Left lung (tissue), 14 donors: ENCODE results near the gene NMB. TPM values are rescaled to one million over a fixed set of nuclear protein-coding genes. Genes with fewer than 3 reads are reported as not detected.

Experiments used
- ATAC-seq: fragments of 200-7000 bp; cut with Tn5 transposase; one replicate; pipeline ENCODE4 v1.9.1; 2020; ENCODE audit warnings: moderate library complexity
- DNase-seq, 4 donors: peaks; one replicate each; pipeline ENCODE4 v3.0.0-alpha.2; 2013 to 2020
- H3K27ac ChIP-seq, 2 donors: fragments of 200-600 bp; sonication (generic) in 1 of 2; one replicate each; pipeline versions ENCODE4 v1.5.0 to v1.8.0; 2020 to 2021
- H3K27me3 ChIP-seq, 2 donors: fragments of 200-600 bp; sonication (generic) in 1 of 2; one replicate each; pipeline versions ENCODE4 v1.5.0 to v1.8.0; 2020 to 2021
- H3K36me3 ChIP-seq, 2 donors: fragments of 200-600 bp; sonication (generic) in 1 of 2; one replicate each; pipeline versions ENCODE4 v1.5.0 to v1.8.0; 2020 to 2021
- H3K4me1 ChIP-seq, 2 donors: fragments of 200-600 bp; one replicate each; pipeline ENCODE4 v1.8.0; 2021
- H3K4me3 ChIP-seq, 2 donors: fragments of 200-600 bp; sonication (generic) in 1 of 2; one replicate each; pipeline versions ENCODE4 v1.5.0 to v1.8.0; 2020 to 2021; ENCODE audit warnings: mild to moderate bottlenecking in 1 of 2
- H3K9me3 ChIP-seq, 2 donors: fragments of 200-600 bp; sonication (generic) in 1 of 2; one replicate each; pipeline versions ENCODE4 v1.5.0 to v1.8.0; 2020 to 2021
- intact Hi-C, 2 donors: fragments of 100-400 bp; cut with DNase I; formaldehyde crosslinking; loops; one replicate each; pipeline versions ENCODE4 v1.11.2 to v1.14.2; 2022
- long read RNA-seq, 12 donors: library from polyadenylated mRNA in 2 of 12; unstranded in 2 of 12; transcript quantifications; one replicate each; pipeline ENCODE4 v2.0.0 and lab custom pipeline, GENCODE V29; 2019 to 2026
- polyA plus RNA-seq, 6 donors: library from polyadenylated mRNA; unstranded; fragments of 120-200 nt; gene quantifications; one replicate each; pipeline ENCODE4 v1.2.1, GENCODE V29; 2013; ENCODE audit not compliant: insufficient read length in 6 of 6
- total RNA-seq, 2 donors: library from RNA; stranded (reverse); fragmentation: NEBNext Ultra II Directional; extraction: Animal tissue kit (Norgen Biotek cat#: 25700); gene quantifications; one replicate each; pipeline ENCODE4 v1.2.1, GENCODE V29; 2021
- TF ChIP-seq, protein P1 (sequence below), 2 donors: fragments of 200-600 bp; sonication (generic) in 1 of 2; IDR thresholded peaks; one replicate each; pipeline versions ENCODE4 v1.5.0 to v1.8.0; 2021; ENCODE audit warnings: antibody characterized with exemption in 2 of 2
- donor health status: DM: no; HTN: yes; CAD: no.
- donor health status: DM: no; HTN: no; CAD: no.

The NMB gene, protein sequence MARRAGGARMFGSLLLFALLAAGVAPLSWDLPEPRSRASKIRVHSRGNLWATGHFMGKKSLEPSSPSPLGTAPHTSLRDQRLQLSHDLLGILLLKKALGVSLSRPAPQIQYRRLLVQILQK
- 1 to 10 TPM; 4.6 to 6.6 TPM for total RNA-seq
- 10 to 100 TPM in 1 of 6 donors, 1 to 10 TPM in 5; 3.2 to 10.2 (median 4.2) TPM for polyA plus RNA-seq
- long read RNA-seq, donor 1, transcript NMB-201 (3 exons, 1,007 nt) = major isoform, 11 of 14 reads
- long read RNA-seq, donor 1, partial matches to known transcripts = 0 of 14 reads
- long read RNA-seq, donor 1, other reads (novel, unspliced or antisense) = 0 of 14 reads
- long read RNA-seq, donor 2, partial matches to known transcripts = 0 of 4 reads
- long read RNA-seq, donor 2, other reads (novel, unspliced or antisense) = 0 of 4 reads
- long read RNA-seq, donor 3, partial matches to known transcripts = 0 of 4 reads
- long read RNA-seq, donor 3, other reads (novel, unspliced or antisense) = 0 of 4 reads
- long read RNA-seq, donor 4, transcript NMB-201 (3 exons, 1,007 nt) = major isoform, 9 of 11 reads
- long read RNA-seq, donor 4, partial matches to known transcripts = 0 of 11 reads
- long read RNA-seq, donor 4, other reads (novel, unspliced or antisense) = 0 of 11 reads
- long read RNA-seq, donor 5, partial matches to known transcripts = 0 of 4 reads
- long read RNA-seq, donor 5, other reads (novel, unspliced or antisense) = 0 of 4 reads
- long read RNA-seq, donor 6, partial matches to known transcripts = 0 of 4 reads
- long read RNA-seq, donor 6, other reads (novel, unspliced or antisense) = 0 of 4 reads
- long read RNA-seq, donor 7, partial matches to known transcripts = 0 of 2 reads
- long read RNA-seq, donor 7, other reads (novel, unspliced or antisense) = 0 of 2 reads
- long read RNA-seq, donor 8, partial matches to known transcripts = 0 of 1 reads
- long read RNA-seq, donor 8, other reads (novel, unspliced or antisense) = 0 of 1 reads
- long read RNA-seq, donor 9 = 0 reads
- long read RNA-seq, donor 10, transcript NMB-201 (3 exons, 1,007 nt) = major isoform, 5 of 5 reads
- long read RNA-seq, donor 10, partial matches to known transcripts = 0 of 5 reads
- long read RNA-seq, donor 10, other reads (novel, unspliced or antisense) = 0 of 5 reads
- long read RNA-seq, donor 11 = 0 reads
- long read RNA-seq, donor 12, transcript NMB-201 (3 exons, 1,007 nt) = major isoform, 8 of 9 reads
- long read RNA-seq, donor 12, partial matches to known transcripts = 0 of 9 reads
- long read RNA-seq, donor 12, other reads (novel, unspliced or antisense) = 0 of 9 reads

DNA sequence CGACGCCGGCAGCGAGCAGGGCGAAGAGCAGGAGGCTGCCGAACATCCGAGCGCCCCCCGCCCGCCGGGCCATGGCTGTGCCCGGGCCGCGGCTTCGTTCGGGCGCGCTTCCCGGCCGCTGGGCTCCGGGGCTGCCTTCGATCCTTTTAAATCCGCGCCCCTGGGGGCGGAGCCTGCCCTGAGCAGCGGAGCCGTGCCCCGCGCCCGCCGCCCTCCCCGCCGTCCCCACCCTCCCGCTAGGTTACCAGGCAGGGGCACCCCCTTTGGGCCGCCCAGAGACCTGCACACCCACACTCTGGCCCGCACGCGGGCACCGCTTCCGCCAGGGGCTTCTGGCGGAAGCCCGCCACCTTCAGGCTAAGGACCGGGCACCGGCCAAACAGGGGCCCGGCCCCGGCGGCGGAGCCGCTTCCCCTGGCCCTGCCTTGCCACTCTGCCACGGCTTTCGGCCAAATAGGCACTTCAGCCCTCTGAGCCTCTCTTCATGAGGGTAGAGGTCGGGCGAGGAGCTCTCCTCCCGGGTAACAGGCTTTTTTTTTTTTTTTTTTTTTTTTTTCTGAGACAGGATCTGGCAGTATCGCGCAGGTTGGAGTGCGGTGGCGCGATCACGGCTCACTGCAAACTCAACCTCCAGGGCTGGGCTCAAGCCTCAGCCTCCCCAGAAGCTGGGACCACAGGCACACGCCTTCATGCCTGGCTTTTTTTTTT, at the start of gene NMB:
TSS of gene NMB (minus strand) at position 120 of the 708 bp plus-strand sequence. CDS start at position 73, 47 bp downstream.
- intact Hi-C loops = no loop called here
- peak; percentile 79 for ATAC-seq
- Histone ChIP-seq H3K4me3 (peak within 1 kb of the TSS; percentile 46 to 53), H3K27me3 (no peaks in the 10 kb centered on the region), H3K4me1 (peaks cover 5 to 35% of the 10 kb centered on the region in 2 donors), H3K27ac (peak within 1 kb of the TSS; percentile 19 to 69), H3K9me3 (no peaks in the 10 kb centered on the region), H3K36me3 (no peaks in the 10 kb centered on the region)
- peak; percentile 63 to 94 (median 88) for DNase-seq
- TF ChIP-seq, protein P1, sequence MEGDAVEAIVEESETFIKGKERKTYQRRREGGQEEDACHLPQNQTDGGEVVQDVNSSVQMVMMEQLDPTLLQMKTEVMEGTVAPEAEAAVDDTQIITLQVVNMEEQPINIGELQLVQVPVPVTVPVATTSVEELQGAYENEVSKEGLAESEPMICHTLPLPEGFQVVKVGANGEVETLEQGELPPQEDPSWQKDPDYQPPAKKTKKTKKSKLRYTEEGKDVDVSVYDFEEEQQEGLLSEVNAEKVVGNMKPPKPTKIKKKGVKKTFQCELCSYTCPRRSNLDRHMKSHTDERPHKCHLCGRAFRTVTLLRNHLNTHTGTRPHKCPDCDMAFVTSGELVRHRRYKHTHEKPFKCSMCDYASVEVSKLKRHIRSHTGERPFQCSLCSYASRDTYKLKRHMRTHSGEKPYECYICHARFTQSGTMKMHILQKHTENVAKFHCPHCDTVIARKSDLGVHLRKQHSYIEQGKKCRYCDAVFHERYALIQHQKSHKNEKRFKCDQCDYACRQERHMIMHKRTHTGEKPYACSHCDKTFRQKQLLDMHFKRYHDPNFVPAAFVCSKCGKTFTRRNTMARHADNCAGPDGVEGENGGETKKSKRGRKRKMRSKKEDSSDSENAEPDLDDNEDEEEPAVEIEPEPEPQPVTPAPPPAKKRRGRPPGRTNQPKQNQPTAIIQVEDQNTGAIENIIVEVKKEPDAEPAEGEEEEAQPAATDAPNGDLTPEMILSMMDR (IDR thresholded peaks at IDR 0.05) = peak; percentile 29 to 52

- intact Hi-C loops = no loop called here
- Histone ChIP-seq H3K9me3 (no peaks in the 10 kb centered on the region), H3K4me3 (no peak overlapping the region), H3K36me3 (peaks cover 0 to 8% of the 10 kb centered on the region in 2 donors), H3K4me1 (peaks cover 0 to 49% of the 10 kb centered on the region in 2 donors), H3K27ac (peak overlapping the region in 1 of 2 donors; percentile 45), H3K27me3 (no peaks in the 10 kb centered on the region)
- DNase-seq = no peak
- TF ChIP-seq, protein P1 (IDR thresholded peaks at IDR 0.05) = no peak
- ATAC-seq = no peak
Observed at GRCh38 chr15:84703808-84704207, 45.8 kb upstream of the NMB start.

- peak overlapping the region in 1 of 2 donors; percentile 45 for H3K27ac ChIP-seq
- peaks cover 0 to 4% of the 10 kb centered on the region in 2 donors for H3K36me3 ChIP-seq
- no peaks in the 10 kb centered on the region for H3K9me3 ChIP-seq
- TF ChIP-seq, protein P1 (IDR thresholded peaks at IDR 0.05) = no peak
- H3K4me3 ChIP-seq = no peak overlapping the region
- peak; percentile 78 for ATAC-seq
- peaks cover 0 to 49% of the 10 kb centered on the region in 2 donors for H3K4me1 ChIP-seq
- H3K27me3 ChIP-seq = no peaks in the 10 kb centered on the region
- peak in 2 of 4 donors; percentile 49 to 78 for DNase-seq
- intact Hi-C loops = no loop called here
Observed at GRCh38 chr15:84702961-84703482, 45.0 kb upstream of the NMB start.

DNA sequence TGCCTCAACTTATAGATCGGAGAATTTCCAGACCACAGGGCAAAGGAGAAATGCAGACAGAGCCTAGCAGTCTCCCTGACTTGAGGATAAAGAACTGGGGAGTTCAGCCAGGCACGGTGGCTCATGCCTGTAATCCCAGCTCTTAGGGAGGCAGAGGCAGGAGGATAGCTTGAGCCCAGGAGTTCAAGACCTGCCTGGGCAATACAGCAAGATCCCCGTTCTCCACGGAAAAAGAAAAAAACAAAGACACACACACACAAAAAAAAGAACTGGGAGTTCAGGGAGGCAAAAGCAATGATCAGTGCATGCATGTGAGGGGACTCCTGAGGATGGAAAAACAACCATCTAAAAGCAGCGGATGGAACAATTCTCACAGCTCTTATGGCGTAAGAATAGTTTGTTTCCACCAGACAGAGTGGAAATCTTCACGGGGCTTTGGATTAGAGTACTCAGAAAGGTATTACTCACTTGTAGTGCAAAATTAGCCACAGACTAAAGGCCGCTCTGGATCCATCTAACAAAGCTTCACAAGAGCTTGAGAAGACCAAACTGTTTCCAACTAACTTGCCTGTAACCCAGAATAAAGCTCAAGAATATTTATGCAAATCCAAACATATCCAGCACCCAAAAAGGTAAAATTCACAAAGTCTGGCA, 41.7 kb upstream of the NMB start:
- TF ChIP-seq, protein P1 (IDR thresholded peaks at IDR 0.05) = no peak
- intact Hi-C loops = no loop called here

More for the DNA sequence above, 41.7 kb upstream of the NMB start:
- no peaks in the 10 kb centered on the region for H3K27me3 ChIP-seq
- DNase-seq (no peak), ATAC-seq (no peak)
- peaks cover 0 to 55% of the 10 kb centered on the region in 2 donors for H3K4me1 ChIP-seq
- no peak overlapping the region for H3K4me3 ChIP-seq
- no peak overlapping the region for H3K27ac ChIP-seq
- peaks cover 0 to 4% of the 10 kb centered on the region in 2 donors for H3K36me3 ChIP-seq
- H3K9me3 ChIP-seq = no peaks in the 10 kb centered on the region
